HepG2 (cell line): ENCODE results near the gene PKLR. TPM values are rescaled to one million over a fixed set of nuclear protein-coding genes. Genes with fewer than 3 reads are reported as not detected.

ENCODE experiments used
- ISX ChIP-seq: sonication (generic); formaldehyde crosslinking; conservative IDR thresholded peaks from 2 replicates; pipeline ENCODE4 v1.5.0; 2020; ENCODE audit warnings: missing genetic modification reagents
- KAT8 ChIP-seq: IDR thresholded peaks from 2 replicates; pipeline ENCODE4 v1.6.1; 2016; ENCODE audit warnings: missing genetic modification reagents, missing compliant biosample characterization
- KDM3A ChIP-seq: IDR thresholded peaks from 2 replicates; pipeline ENCODE4 v1.6.1; 2018; ENCODE audit warnings: low read depth, missing compliant biosample characterization
- MAF1 ChIP-seq: sonication (generic); formaldehyde crosslinking; IDR thresholded peaks from 2 replicates; pipeline ENCODE4 v1.5.0; 2020; ENCODE audit warnings: missing genetic modification reagents, borderline replicate concordance
- MBNL3 ChIP-seq: fragments of 250-450 bp; sonication (Bioruptor Pico); conservative IDR thresholded peaks from 2 replicates; pipeline ENCODE4 v1.8.0; 2022; ENCODE audit warnings: mild to moderate bottlenecking, inconsistent platforms
- NBN ChIP-seq: fragments of 450-650 bp; conservative IDR thresholded peaks from 2 replicates; pipeline ENCODE4 v1.6.1; 2017
- NCOA1 ChIP-seq: sonication (generic); formaldehyde crosslinking; IDR thresholded peaks from 2 replicates; pipeline ENCODE4 v1.9.0; 2021; ENCODE audit warnings: missing genetic modification reagents
- NFE2L1 ChIP-seq: sonication (generic); formaldehyde crosslinking; IDR thresholded peaks from 2 replicates; pipeline ENCODE4 v1.4.0; 2020; ENCODE audit warnings: missing genetic modification reagents, mild to moderate bottlenecking, borderline replicate concordance
- RXRA ChIP-seq: sonication (generic); formaldehyde crosslinking; IDR thresholded peaks from 2 replicates; pipeline ENCODE4 v1.5.1; 2020; ENCODE audit warnings: missing genetic modification reagents
- SMYD3 ChIP-seq: sonication (generic); formaldehyde crosslinking; IDR thresholded peaks from 2 replicates; pipeline ENCODE4 v1.8.1; 2023; ENCODE audit warnings: mild to moderate bottlenecking, missing genetic modification reagents
- TCF12 ChIP-seq, 2 experiments: fragments of 450-650 bp in 1 of 2; sonication (generic) in 1 of 2; formaldehyde crosslinking in 1 of 2; IDR thresholded peaks; 2 replicates each; pipeline versions ENCODE4 v1.6.1 to v1.8.0; 2017 to 2022; ENCODE audit warnings: antibody characterized with exemption in 1 of 2, mild to moderate bottlenecking in 1 of 2, missing genetic modification reagents in 1 of 2, moderate library complexity in 1 of 2
- ZBTB8A ChIP-seq: sonication (generic); formaldehyde crosslinking; IDR thresholded peaks from 2 replicates; pipeline ENCODE4 v1.4.0; 2020; ENCODE audit warnings: mild to moderate bottlenecking, low read depth, missing genetic modification reagents, borderline replicate concordance
- ZNF138 ChIP-seq: sonication (generic); formaldehyde crosslinking; IDR thresholded peaks from 2 replicates; pipeline ENCODE4 v1.5.0; 2020; ENCODE audit warnings: mild to moderate bottlenecking, low read depth, missing genetic modification reagents
- ZNF142 ChIP-seq: sonication (generic); formaldehyde crosslinking; IDR thresholded peaks from 2 replicates; pipeline ENCODE4 v1.4.0; 2020; ENCODE audit warnings: missing genetic modification reagents
- ZNF18 ChIP-seq: sonication (generic); formaldehyde crosslinking; IDR thresholded peaks from 2 replicates; pipeline ENCODE4 v1.8.0; 2022; ENCODE audit warnings: mild to moderate bottlenecking, missing genetic modification reagents; ENCODE audit not compliant: insufficient replicate concordance
- ZNF20 ChIP-seq: sonication (generic); formaldehyde crosslinking; IDR thresholded peaks from 2 replicates; pipeline ENCODE4 v1.4.0; 2020; ENCODE audit warnings: mild to moderate bottlenecking, moderate library complexity, missing genetic modification reagents
- ZNF558 ChIP-seq: sonication (generic); formaldehyde crosslinking; IDR thresholded peaks from 2 replicates; pipeline ENCODE4 v1.9.0; 2022; ENCODE audit warnings: mild to moderate bottlenecking, missing genetic modification reagents, borderline replicate concordance
- ZNF569 ChIP-seq: sonication (generic); formaldehyde crosslinking; IDR thresholded peaks from 2 replicates; pipeline ENCODE4 v1.5.0; 2020; ENCODE audit warnings: mild to moderate bottlenecking, missing genetic modification reagents, moderate library complexity, borderline replicate concordance
- ZNF703 ChIP-seq: sonication (generic); formaldehyde crosslinking; IDR thresholded peaks from 2 replicates; pipeline ENCODE4 v1.5.1; 2020; ENCODE audit warnings: missing genetic modification reagents, mild to moderate bottlenecking, moderate library complexity, borderline replicate concordance
- ZNF883 ChIP-seq: sonication (generic); formaldehyde crosslinking; IDR thresholded peaks from 2 replicates; pipeline ENCODE4 v1.5.1; 2020; ENCODE audit warnings: mild to moderate bottlenecking, missing genetic modification reagents; ENCODE audit errors: not compliant biosample characterization
- ZUFSP ChIP-seq: sonication (generic); formaldehyde crosslinking; IDR thresholded peaks from 2 replicates; pipeline ENCODE4 v1.9.0; 2021; ENCODE audit warnings: missing genetic modification reagents, mild to moderate bottlenecking, borderline replicate concordance
- polyA plus RNA-seq, 8 experiments: library from polyadenylated mRNA; depleted of rRNA in 3 of 8; stranded (reverse) in 7 of 8; unstranded in 1 of 8; fragments of >200 nt; fragmentation: Illumina TruSeq in 4 of 8; extraction: Trizol in 4 of 8; gene quantifications; 2 replicates each; pipeline versions ENCODE4 v1.2.1 to v1.2.3, GENCODE V29; 2011 to 2016; ENCODE audit warnings: low read depth in 4 of 8, missing spikeins in 1 of 8, mixed read lengths in 1 of 8; ENCODE audit not compliant: insufficient read depth in 1 of 8
- total RNA-seq, 5 experiments: library from RNA; depleted of rRNA; stranded (reverse); fragments of >200 nt; fragmentation: Illumina TruSeq; extraction: Trizol; gene quantifications; 2 replicates each; pipeline ENCODE4 v1.2.3, GENCODE V29; 2016; ENCODE audit warnings: low read depth in 1 of 5

The PKLR gene
- total and polyA plus RNA-seq, 2 of the 13 experiments (the other 11 are each of a cell fraction or from before 2014, with no cell fraction given), result 10.3 to 29.3 TPM

GRCh38 chr1:155255243-155256007, 45.8 kb downstream of the PKLR start, which contains the start of gene ENTREP3 (continued):
- TF ChIP-seq NCOA1 (CRISPR knock-in tag), result no peak
- no peak for TF ChIP-seq NFE2L1 (CRISPR knock-in tag)
- TF ChIP-seq RXRA, result peak; percentile 40; the same call in 1 of the 2 replicates
- TF ChIP-seq ZNF138 (CRISPR knock-in tag), result no peak
- no peak for TF ChIP-seq TCF12 (IDR thresholded peaks at IDR 0.05)
- TF ChIP-seq TCF12 (CRISPR knock-in tag; IDR thresholded peaks at IDR 0.05), result no peak
- no peak for TF ChIP-seq MAF1 (CRISPR knock-in tag)
- TF ChIP-seq KAT8 (CRISPR knock-in tag), result peak; percentile 82
- TF ChIP-seq ZNF558 (CRISPR knock-in tag), result 0 out of 2 replicates have a peak, but pooled peaks have one; percentile 6
- TF ChIP-seq ZNF18, result no peak
- TF ChIP-seq ISX (CRISPR knock-in tag), result no peak
- TF ChIP-seq ZNF20, result no peak
- no peak for TF ChIP-seq KDM3A (CRISPR knock-in tag)
- no peak for TF ChIP-seq SMYD3 (CRISPR knock-in tag)
- TF ChIP-seq ZNF883 (CRISPR knock-in tag), result no peak
- peak; percentile 36; the same call in 1 of the 2 replicates for TF ChIP-seq ZNF142
- no peak for TF ChIP-seq ZNF569 (CRISPR knock-in tag)
- no peak for TF ChIP-seq ZBTB8A (CRISPR knock-in tag)
- no peak for TF ChIP-seq ZUFSP (CRISPR knock-in tag)
- no peak for TF ChIP-seq NBN
- TF ChIP-seq ZNF703, result no peak
- no peak for TF ChIP-seq MBNL3 (CRISPR knock-in tag)
